Activated CD8-positive, alpha-beta memory T cell treated with anti-CD3 and anti-CD28 coated beads for 4 hours (primary cell): Measurements from ENCODE around the gene VSIG8.
A peak's percentile ranks its signal among the peaks of the same experiment; 100 is the strongest.
"Not testable (repeated sequence)": the region's sequence is repeated elsewhere in the genome, so short reads cannot be mapped to it uniquely, and the experiment has no call there.

ENCODE experiments used
- DNase-seq, 2 donors: peaks; one replicate each; pipeline ENCODE4 v3.0.0-alpha.2; 2020; ENCODE audit warnings: low read depth in 2 of 2

The VSIG8 gene

GRCh38 chr1:159862557-159862956 is at the start of gene VSIG8:
TSS of gene VSIG8 (minus strand) at chr1:159862657. CDS start at chr1:159862521, 136 bp downstream.
- DNase-seq = no peak

DNA sequence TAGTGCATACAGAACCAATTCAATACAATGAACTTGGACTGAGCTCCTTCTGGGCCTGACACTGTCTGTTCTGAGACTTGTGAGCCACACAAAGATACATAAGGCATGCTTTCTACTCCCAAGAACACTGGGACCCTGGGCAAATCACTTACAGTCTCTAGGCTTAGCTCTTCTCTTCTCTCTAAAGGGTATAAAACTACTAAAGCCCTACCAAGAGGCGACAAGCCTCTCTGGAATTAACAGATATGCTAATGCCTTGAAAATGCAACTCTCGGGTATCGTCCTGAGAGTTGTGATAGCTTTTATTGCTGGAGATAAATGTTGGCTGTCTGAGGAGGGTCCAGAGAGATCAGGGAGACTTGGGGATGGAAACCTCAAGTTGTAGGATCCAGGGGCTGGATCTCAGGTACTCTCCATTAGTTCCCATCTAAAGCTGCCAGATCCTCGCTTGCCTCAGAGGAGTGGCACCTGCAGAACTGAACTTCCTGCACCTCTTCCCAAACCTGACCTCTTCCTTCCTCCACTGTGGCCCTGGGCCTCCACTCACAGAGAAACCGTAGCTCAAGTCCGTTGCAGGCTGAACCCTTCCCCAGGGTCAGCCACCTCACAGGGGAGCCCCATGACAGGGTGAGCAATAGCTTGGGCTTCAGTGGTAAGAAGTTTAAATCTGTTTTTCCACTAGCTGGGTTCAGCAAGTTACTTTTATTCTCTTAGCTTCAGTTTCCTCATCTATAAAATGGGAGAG is 49.0 kb upstream of the VSIG8 start:
- no peak for DNase-seq

DNA sequence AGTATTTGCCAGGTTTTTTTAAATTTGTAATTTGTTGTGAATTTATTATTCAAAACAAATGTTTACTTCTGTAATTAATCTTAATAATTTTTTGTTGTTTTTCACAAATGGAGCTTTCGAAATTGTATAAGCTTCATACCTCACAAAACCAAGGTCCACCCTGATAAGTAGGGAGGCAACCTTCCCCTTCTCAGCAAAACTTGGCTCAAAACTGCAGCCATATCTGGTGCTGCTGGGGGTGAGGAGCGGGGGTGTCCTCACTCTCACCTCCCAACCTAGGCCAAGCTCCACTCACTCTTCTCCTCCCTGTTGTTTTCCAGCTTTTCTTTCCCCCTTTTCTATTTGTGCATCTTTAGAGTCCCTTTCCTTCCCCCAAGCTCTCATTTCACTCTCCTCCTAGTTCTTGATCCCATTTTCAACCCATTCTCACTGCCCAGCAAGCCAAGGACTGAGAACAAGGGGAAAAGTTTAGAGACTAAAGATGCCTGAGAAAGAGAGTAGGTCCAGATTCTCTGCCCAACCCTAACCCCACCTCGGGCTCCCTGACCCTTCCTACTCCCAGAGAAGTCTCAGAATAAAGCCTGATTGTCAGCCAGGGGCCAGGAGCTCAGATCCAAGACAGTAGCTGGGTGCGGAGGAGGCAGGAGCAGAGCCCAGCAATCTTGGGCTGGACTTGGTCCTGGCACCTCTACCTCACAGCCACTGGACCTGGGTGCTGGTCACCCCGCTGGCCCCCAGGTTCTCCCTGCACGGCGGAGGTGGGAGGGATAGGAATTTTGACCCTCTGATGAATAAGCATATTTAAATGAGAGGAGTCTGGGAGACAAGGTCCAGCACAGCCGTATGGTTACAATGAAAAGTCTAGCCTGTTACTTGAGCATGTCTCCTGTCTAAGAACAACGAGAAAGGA is 45.8 kb upstream of the VSIG8 start:
- DNase-seq = no peak

DNA sequence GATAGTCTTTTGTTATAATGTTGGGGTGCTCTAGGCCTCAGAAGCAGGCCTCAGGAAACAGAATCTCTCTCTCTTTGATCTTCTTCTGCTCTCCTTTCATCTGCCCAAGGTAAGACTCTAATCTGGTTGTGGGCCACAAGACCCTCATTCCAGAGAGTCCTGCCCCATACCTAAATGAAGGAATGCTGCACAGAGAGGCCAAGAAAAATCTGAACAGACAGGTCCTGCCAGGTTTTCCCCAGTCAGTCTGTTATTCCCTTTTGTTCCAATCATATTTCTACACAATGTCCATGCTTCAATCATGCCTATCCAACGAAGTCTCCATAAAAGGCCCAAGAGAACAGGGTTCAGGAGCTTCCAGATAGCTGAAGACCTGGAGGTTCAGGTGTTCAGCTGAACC is 44.5 kb upstream of the VSIG8 start:
- DNase-seq = no peak

DNA sequence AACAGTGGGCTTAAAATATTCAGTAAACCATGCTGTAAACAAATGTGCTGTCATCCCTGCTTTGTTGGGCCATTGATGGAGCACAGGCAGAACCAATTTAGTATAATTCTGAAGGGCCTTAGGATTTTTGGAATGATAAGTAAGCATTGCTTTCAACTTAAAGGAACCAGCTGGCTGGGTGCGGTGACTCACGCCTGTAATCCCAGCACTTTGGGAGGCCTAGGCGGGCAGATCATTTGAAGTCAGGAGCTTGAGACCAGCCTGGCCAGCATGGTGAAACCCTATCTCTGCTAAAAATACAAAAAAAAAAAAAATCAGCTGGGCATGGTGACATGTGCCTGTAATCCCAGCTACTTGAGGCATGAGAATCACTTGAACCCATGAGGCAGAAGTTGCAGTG is 41.6 kb upstream of the VSIG8 start:
- DNase-seq = not testable (repeated sequence)

GRCh38 chr1:159902541-159902940 is 40.1 kb upstream of the VSIG8 start:
- DNase-seq = no peak

- DNase-seq = no peak
These were observed 38.4 kb upstream of the VSIG8 start for GRCh38 chr1:159900755-159901360.

GRCh38 chr1:159900086-159900680 is 37.7 kb upstream of the VSIG8 start, which contains the start of gene CFAP45:
TSS of gene CFAP45 (minus strand) at chr1:159900165. CDS start at chr1:159900098, 67 bp downstream.
- no peak for DNase-seq

GRCh38 chr1:159899634-159900033 is 37.2 kb upstream of the VSIG8 start:
- not testable (repeated sequence) for DNase-seq

DNA sequence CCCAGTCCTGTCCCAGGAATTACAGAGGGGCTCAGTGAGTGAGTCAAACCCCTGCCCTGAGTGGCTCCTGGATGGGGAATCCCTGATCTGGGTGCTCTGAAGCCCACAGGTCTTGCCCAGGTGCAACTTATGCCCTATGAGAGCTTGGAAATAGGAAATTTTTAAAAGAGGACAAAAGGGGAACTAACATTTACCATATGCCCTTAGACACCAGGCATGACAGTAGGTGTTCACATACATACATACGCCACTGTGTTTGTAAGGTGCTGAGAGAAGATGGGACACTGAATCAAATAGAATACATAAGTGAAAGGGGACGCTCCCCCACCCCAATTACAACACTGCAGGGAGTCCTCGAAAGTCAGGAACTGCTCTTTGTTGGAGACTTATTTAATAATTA is 36.1 kb upstream of the VSIG8 start:
- DNase-seq = no peak

GRCh38 chr1:159897962-159898361 is 35.5 kb upstream of the VSIG8 start:
- DNase-seq = no peak

- DNase-seq = no peak
These were observed 34.1 kb upstream of the VSIG8 start for GRCh38 chr1:159896546-159896930.

DNA sequence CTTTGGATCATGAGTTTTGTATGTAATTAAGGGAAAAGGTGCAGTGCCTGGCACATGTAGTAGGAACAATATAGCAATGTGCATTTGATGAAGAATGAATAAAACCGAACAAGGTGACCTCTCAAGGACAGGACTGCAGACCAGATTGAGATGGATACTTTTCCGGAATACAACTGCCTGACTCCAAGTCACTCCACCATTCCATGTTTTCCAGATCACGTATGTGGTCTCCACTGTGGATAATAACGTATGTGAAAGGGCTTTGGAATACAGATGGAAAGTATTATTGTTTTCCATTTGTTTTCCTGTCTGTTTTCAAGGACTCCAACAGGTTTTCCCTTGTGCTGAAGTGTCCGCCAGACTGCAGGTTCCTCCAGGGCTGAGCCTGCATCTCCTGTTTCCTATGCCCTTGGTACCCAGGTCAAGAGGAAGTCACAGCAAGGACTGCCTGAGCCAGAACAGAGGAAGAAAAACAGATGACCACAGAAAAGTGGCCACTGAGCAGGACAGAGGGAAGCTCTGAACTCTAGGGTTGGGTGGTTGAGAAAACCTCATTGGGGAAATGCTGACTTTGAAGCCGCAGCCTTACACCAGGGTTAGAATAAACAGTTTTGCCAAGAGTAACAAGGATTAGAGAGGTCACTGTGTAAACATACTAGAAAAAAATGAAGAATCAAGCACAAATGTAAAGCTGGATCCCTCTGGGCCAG is 33.5 kb upstream of the VSIG8 start:
- no peak for DNase-seq

- no peak for DNase-seq
These were observed 32.8 kb upstream of the VSIG8 start for GRCh38 chr1:159895286-159895685.

GRCh38 chr1:159892944-159893343 is 30.5 kb upstream of the VSIG8 start:
- DNase-seq = no peak

GRCh38 chr1:159891275-159892157 is 29.1 kb upstream of the VSIG8 start:
- DNase-seq = peak; percentile 55 to 59

DNA sequence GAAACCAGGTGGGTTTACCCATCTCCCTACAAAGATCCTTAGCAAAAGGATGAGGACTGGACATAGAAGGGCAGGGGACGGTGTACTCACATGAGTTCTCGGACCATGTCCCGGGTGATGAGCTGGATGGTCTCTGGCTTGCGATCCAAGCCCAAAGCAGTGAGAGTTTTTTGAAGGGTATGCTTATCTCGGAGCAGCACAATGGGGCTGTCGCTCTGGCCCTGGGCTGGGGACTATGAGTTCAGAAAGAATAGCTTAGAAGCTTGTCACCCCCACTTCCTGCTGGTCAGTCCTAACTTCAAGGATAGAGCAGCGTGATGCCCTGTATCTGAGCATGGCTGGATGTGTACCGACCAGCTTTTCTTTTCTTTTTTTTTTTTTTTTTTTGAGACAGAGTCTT is 27.9 kb upstream of the VSIG8 start:
- DNase-seq = no peak

- no peak for DNase-seq
These were observed 27.4 kb upstream of the VSIG8 start for GRCh38 chr1:159889821-159890252.

DNA sequence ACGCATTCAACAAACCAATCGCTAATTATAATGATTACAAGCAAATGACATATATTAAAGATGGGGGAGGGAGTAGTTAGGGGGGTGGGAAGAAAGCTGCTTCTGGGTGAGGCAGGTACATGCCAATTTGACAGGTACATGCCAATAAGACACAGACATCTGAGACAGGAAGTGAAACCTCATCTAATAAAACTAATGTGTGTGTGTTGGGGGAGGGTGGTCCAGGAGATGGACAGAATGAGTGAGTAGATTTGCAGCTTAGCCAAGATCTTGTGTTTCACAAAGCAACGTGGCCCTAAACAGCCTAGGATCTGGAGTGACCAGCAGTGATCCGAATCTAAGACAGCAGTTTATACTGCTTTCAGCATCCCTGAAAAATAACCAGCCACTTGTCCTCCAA is 26.7 kb upstream of the VSIG8 start:
- no peak for DNase-seq

GRCh38 chr1:159884296-159884695 is 21.8 kb upstream of the VSIG8 start:
- DNase-seq = no peak
